ENCODE data around the gene WFDC2.

GRCh38 chr20:45502561-45502960 lies 33.0 kb downstream of the WFDC2 start:
- TF ChIP-seq POLR2A (IDR thresholded peaks at IDR 0.05; ENCODE audit: low read depth, low read length) (no peak), TAF1 (IDR thresholded peaks at IDR 0.05; ENCODE audit: borderline replicate concordance, low read depth, low read length) (no peak), POLR2AphosphoS5 (IDR thresholded peaks at IDR 0.05; ENCODE audit: low read depth, low read length) (no peak)

Measured in GM12892 (cell line).